GM08714 (cell line): ENCODE measurements around the gene ZBTB24.

Experiments
- H3K4me3 ChIP-seq: fragments of 200-500 bp; sonication (Bioruptor generic); 2 replicates; pipeline ENCODE4 v1.5.1; 2014; ENCODE audit warnings: mild to moderate bottlenecking, low read length, inconsistent platforms
- ZNF274 ChIP-seq: IDR thresholded peaks from 2 replicates; pipeline ENCODE4 v1.6.1; 2012; ENCODE audit warnings: mild to moderate bottlenecking, low read depth, low read length

ZBTB24 gene

DNA sequence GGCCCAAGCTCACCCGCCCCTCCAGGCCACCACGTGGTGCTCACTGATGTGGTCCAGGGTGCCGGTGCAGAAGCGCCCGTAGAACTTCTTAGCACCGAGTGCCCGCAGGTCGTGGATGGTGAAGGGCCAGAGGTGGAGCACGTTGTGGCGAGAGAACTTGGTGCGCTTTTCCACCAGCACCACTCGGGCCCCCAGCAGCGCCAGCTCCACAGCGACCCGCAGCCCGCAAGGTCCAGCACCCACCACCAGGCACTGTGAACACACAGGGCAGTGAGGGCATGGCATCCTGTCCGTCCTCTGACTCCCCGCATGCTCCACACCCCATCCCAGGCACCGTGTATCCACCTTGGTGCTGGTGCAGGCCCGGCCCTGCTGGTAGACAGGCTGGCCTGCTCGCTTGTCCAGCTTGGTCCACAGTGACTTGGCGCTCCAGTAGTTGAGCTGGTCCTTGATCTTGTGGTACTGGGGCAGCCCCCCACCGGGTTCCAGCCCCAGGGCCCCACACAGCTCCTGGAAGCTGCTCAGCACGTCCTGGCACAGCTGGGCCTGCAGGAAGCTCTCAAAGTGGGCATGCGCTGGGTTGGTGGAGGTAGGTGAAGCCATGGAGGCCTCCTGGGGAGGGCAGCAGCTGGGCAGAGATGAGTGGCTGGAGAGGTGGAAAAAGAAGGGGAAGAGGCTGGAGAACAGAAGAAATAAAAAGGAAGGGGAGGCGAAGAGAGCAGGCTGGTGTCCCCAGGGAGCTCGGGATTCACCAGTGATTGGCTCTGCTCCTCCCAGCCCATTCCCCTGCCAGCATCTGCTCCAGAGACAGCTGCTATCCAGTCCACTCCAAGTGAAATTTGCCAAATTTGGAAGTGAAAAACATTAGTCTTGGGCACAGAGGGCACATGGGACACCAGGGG lies 29.2 kb downstream of the ZBTB24 start:
- peak overlapping the region; percentile 90; the same call in 1 of the 2 replicates for H3K4me3 ChIP-seq
- no peak for TF ChIP-seq ZNF274

DNA sequence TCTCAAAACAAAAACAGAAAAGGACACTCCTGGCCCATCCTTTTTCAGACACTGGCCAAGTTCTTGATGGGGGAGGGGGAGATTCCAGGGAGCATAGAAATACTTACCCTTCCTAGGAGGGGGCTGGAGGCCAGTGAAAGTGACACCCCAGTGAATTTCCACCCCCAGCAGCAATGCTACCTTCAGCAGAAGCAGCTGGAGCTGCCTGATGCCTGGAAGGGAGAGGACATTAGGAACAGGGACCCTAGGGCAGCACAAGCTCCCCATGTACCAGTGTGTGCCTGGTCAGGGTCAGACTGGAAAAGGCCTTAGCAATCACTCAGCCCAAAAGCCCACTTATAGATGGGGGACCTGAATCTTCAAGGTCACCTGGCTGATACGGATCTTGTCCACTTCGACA lies 29.9 kb downstream of the ZBTB24 start:
- no peak for TF ChIP-seq ZNF274
- H3K4me3 ChIP-seq: no peak overlapping the region

DNA sequence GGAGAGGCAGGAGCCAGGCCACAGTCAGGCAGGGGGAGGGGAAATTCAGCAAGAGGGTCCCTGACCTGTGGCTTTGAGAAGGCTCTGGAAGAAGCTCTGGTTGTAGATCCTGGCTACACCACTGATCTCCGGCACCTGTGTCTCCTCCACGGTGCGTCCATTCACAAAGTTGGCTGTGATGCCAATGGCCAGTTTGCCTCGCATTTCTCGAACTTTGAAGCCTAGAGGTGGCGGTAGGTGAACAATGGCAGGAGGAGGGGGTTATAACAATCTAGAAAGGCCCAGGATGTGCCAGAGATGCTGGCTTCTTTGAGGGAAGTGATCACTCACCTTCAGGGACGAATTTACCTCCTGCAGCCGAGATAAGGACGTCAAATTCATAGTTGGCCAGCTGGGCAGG lies 30.8 kb downstream of the ZBTB24 start:
- TF ChIP-seq ZNF274: no peak
- no peak overlapping the region for H3K4me3 ChIP-seq

DNA sequence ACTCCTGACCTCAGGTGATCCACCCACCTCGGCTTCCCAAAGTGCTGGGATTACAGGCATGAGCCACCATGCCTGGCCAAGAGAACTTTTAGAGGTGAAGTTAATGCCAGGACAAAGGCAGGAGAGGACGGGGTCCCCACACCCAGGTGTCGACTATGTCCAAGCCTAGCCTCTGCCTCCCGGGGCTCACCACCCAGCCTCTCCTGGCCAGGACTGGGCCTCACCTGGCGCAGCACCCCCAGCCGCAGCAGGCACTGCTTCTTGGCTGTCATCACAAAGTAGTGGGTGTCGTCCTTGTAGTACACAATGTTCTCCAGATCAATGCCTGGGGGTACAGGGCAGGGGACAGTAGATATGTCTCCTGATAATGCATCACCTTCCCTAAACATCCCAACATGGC lies 31.6 kb downstream of the ZBTB24 start:
- H3K4me3 ChIP-seq: no peak overlapping the region
- no peak for TF ChIP-seq ZNF274

DNA sequence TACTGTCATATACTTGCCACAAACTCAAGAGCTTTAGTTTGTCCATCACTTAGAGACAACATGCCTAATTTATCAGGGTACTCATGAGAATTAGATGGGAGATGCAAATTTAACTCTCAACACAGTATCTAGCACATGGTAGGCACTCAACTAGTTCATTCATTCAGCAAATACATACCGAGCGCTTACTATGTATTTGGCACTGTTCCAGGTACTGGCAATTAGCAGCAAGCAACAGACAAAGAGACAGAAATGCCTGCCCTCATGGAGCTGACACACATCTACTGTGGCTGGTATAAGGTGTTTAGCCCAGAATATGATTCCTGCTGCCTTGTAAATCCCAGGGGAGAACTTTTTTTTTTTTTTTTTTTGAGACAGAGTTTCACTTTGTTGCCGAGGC lies 32.2 kb downstream of the ZBTB24 start:
- H3K4me3 ChIP-seq: no peak overlapping the region
- TF ChIP-seq ZNF274: no peak

DNA sequence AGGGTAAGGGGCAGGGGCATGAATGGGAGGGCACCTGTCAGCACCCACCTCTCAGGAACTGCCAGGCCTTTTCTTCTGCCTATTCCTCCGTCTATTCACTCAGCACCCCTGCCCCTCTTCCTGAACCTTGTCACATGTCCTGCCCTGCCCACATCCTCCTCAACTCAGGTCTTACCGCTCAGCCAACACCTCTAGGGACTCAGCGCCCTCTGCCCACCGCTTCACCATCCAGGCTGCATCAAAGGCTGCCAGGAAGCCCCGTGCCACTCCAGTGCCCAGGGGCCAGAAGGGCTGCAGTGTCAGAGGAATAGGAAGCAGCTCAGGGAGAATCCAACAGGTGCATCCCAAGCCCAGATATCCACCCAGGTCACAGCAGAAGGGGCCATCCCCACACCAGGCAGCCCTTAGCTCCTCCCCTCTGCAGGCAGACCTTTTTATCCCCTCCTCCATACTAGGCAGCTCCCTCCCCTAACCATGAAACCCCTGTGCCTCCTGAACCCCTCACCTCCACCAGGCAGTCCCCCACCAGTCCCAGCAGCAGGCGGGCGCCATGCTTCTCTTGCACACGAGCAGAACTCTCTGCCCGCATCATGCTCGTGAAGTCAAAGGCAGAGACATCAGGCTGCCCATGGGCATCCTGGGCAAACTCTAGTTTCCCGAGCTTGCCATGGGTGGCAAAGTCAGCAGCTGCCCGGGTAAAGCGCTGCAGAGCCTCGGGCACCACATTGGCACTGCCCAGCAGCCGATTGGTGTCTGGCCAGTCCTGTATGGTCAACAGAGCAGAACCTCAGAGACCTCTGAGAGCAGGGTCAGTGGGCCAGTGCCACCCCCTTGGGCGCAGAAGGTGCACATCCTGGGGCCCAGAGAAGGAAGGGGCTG lies 33.0 kb downstream of the ZBTB24 start:
- TF ChIP-seq ZNF274: no peak
- H3K4me3 ChIP-seq: no peak overlapping the region

DNA sequence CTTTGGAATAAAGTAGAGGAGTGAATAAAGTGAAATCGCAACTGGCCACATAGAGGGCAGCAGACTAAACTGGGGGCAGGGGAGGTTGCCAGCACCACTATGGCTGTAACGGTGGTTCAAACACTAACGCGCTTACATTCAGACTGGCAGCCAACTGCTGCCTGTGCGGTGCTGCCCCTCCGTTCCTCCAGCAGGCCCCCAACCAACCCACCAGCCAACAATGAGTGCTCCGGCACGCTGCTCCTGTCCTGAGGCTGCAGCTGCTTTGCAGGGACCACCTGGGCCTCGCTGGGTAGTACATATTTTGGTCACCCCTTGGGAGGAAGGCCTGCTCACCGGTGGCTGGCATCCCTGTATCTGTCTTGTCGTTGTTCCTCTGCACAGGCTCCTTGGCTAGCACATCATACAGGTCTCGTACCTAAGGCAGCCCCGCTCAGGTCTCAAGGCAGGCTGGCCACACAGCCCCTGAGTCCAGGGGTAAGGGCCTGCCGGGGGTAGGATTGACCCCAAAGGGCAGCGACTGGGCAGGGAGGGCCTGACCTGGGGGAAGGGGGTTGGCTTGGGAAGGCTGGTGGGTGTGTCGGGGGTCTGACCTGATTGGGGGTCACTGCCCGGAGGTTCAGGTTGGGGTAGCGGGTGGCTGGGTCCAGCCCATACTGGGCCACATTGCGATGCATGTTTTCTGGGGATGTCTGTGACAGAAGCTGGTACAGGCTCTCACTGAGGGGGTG lies 33.8 kb downstream of the ZBTB24 start:
- no peak overlapping the region for H3K4me3 ChIP-seq
- no peak for TF ChIP-seq ZNF274

DNA sequence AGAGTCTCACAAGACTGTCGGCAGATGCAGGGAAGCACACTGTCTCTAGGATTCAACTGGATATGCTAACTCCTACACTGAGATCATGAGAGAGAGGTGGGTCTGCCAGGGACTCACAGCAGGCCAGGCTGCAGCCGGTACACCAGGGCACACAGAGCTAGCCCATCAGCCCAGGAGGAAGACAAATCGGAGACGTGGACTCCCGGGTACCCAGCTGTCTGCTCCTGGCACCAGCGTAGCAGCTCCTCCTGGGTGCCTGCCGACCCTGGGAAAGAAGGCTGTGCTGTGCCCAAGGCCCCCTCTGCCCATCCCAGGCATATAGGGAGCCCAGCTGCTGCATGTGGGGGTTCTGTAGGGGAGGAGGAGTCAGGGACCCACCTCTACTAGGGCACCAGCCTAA lies 34.4 kb downstream of the ZBTB24 start:
- H3K4me3 ChIP-seq: no peak overlapping the region
- no peak for TF ChIP-seq ZNF274

DNA sequence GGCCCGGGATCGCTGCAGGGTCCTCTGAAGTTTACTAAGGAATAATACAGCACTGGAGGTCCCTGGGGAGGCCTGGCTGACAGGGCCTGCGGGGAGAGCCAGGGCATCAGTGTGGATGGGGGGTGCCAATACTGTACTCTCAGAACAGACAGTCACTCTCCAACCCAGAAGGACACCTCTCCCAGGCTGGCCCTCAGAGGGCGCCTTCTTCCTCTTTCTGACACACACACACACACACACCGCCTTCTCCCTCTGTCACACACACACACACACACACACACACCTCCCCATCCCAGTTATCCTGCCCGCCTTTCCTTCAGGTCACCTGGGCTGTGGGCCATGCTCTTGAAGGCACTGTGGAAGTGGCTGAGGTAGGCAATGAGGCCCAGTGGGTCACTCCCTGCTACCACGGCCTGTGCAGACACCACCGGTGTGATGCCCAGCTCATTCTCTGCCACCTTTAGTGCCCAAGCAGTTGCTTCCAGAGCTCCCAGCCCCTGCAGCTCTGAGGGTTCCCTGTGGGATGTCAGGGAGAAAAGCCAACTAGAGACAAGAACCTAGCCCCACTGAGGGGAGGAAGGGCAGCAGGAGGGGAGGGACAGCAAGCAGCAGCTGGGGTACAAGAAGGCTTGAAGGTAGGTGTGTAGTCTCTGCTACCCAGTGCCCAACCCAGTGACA lies 35.0 kb downstream of the ZBTB24 start:
- no peak for TF ChIP-seq ZNF274
- H3K4me3 ChIP-seq: no peak overlapping the region

DNA sequence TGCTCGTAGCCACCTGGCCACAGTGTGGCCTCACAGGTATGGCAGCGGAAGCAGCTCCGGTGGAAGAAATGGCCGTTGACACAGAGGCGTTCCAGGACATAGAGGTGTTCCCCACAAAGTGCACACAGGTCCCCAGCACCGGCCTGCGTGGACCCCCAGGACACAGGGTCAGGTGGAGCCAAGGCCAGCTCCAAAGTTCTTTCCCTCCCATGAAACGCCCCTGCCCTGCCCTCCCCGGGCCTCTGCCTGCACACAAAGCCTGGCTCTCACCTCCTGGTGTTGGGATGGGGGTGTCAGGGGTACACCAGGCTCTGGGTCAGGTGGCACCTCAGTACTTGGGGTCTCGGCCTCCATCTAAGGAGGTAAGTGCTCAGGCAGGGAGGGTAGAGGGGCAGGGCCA lies 35.9 kb downstream of the ZBTB24 start:
- no peak for TF ChIP-seq ZNF274
- H3K4me3 ChIP-seq: no peak overlapping the region

DNA sequence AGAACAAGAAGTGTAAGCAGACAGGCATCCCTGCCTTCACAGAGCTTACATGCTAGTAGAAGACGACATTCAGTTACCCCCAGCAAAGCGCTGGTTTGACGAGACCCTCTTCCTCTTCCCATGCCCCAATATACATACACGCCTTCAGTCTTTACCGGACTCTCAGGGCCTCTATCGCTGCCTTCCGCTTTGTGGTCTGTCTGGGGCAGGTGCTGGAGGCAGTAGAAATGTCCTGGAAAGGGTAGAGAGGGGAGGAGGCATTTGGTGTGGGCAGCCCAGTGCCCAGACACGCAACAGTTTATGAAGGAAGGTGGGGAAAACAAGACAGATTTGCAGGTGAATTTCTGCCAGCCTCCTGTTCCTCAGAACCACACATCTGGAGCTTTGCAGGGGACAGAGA lies 36.5 kb downstream of the ZBTB24 start:
- TF ChIP-seq ZNF274: no peak
- no peak overlapping the region for H3K4me3 ChIP-seq

DNA sequence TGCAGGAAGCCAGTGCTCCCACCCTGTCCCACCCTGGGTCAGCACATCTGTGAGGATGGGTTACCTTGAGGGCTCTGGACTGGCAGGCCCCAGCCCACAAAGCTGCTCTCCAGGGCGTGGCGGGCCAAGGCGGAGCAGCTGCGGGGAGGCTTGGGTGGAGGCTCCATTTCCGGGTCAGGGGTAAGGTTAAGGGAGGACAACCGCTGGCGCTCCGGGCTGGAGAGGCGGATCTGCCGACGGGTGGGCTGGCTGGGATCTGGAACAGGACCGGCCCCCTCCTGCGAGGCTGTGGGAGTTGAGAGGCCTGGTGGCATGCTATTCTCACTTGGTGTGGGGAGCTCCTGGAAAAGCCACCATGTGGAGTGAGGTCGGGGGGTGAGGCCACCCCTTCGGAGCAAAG lies 36.9 kb downstream of the ZBTB24 start:
- no peak for TF ChIP-seq ZNF274
- H3K4me3 ChIP-seq: no peak overlapping the region

DNA sequence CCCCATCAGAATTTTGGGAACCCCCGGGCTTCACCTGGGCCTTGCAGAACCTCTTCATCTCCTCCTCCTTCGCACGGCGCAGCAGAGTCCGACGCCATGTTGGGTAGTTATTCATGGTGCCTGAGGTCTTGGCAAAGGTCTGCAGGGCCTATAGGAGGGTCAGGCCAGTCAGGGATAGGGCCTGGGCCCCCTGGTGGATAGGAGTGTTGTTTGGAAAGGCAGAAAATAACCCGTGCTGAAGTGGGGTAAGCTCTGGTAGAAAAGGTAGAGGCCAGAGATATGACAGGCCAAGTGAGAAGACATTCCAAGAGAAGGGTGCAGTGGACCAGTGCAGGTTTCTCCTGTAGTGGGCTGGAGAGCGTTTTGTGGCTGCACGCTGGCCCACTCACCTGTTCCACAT lies 37.6 kb downstream of the ZBTB24 start:
- H3K4me3 ChIP-seq: no peak overlapping the region
- no peak for TF ChIP-seq ZNF274
